Measurements from ENCODE around the gene PARVB.

DNA sequence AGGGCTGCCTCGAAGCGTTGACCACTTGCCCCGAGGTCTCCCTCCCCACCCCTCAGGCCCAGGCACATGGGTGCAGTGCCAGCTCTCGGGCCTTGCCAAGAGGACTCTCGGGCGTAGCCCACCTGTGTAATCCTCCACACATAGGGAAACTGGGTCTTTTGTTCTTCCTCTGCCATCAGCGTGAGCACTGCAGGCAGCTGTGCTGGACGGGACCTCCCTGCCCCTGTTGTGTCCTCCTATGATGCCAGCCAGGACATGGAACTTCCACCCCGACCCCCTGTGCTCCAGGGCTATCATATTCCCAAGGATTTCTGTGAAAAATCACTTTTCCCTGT lies 66.4 kb downstream of the PARVB start:
- TF ChIP-seq RAD21 (IDR thresholded peaks at IDR 0.05 in 1 of 2, conservative IDR thresholded peaks at IDR 0.05 in 1 of 2; ENCODE audit: low read depth in 2 of 2, low read length in 2 of 2) (no peak), EZH2 (IDR thresholded peaks at IDR 0.05; ENCODE audit: low read depth, low read length, severe bottlenecking) (no peak), GABPA (IDR thresholded peaks at IDR 0.05; ENCODE audit: borderline replicate concordance, insufficient read depth, low read length) (no peak)
